Measurements from ENCODE around the gene AGAP3.

The AGAP3 gene

DNA sequence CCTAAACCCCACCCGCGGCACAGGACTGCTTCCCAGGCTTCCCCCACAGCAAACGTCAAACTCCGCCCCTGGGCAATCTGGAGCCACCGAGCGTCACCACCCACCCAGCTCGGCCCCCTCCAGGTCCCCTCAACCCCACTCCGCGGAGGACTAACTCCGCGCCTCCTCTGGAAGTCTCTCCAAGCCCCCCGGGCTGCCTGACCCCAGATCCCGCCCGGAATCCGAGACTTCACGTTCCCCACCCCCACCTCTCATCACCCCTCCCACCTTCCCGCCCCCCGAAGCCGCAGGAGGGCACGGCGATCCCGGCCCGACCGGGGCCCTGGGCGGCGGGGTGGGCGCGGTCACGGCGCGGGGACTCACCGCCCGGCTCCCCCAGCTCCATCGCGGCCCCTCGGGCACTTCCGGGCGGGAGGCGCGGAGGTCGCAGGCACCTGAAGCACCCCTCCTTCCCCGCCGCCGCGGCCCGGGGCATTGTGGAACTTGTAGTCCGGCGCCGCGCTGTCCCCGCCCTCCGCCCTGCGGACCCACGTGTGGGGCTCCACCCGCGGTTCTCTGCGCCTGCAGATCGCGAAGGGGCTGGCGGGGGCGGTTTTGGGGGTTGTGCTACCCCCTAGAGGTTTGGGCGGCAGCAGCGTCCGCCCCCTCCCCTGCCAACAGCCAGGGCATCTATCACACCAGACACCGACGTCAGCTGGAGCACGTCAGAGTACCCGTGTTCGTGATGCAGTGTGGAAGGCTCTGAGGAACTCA is 3.0 kb upstream of the AGAP3 start, which contains the start of gene TMUB1:
Gene TMUB1, minus strand, starts transcription at position 423 of the 753 bp plus-strand sequence. CDS start 930 bp downstream, outside the sequence.
- H3K4me3 ChIP-seq = peak within 1 kb of the TSS; percentile 71 to 92 (median 85)
- H3K27ac ChIP-seq = peak within 1 kb of the TSS; percentile 66 to 97 (median 94)

DNA sequence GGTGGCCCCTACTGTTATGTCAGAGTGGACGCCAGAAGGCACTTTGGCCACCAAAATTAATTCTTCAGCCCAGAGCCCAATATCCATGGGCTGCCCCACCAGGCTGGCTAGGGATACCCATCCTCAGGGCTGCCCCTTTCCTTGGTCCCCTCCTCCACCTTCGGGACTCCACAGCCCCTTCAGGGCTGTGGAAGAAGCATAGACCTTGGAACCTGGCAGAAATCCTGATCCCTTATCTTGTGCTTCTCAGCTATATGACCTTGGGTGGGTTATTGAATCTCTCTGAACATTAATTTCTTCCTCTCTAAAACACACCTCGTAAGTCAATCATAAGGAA is 2.5 kb upstream of the AGAP3 start:
- Histone ChIP-seq H3K27ac (peak overlapping the region in 14 of 21 experiments; percentile 83 to 97 (median 96)), H3K4me3 (peak overlapping the region; percentile 71 to 92 (median 85))

DNA sequence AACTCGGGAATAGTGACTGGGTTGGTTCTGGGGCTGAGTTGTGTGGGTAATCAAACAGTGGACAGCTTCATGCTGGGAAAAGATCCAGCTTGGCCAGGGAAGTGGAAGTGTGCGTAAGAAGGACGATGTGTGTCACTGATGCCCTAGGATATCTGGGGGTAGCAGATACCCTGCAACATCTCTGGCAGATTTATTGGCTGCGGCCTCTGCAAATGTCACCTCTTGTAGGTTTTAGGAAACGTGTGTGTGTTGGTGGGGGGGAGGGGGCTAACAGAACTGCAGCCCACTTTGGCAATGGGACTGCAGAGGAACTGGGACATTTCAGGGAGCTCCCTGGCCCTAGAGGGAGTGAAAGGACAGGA is 965 bp upstream of the AGAP3 start:
- Histone ChIP-seq H3K27ac (peak overlapping the region in 14 of 21 experiments; percentile 59 to 90 (median 78)), H3K4me3 (peak overlapping the region in 1 of 7 experiments; percentile 62)

DNA sequence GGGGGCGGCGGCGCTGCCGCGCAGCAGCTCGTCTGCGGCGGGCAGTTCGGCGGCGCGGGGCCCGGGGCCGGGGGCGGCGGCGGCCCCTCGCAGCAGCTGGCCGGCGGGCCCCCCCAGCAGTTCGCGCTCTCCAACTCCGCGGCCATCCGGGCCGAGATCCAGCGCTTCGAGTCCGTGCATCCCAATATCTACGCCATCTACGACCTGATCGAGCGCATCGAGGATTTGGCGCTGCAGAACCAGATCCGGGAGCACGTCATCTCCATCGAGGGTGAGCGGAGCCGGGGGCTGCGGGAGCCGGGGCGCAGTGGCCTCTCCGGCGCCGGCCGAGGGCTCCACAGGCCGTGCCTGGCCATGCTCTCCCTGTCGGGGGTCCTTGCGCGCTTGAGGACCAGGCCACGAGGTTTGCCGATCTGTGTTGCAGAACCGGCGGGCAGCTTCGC is 548 bp downstream of the AGAP3 start:
- H3K27ac ChIP-seq = peak overlapping the region; percentile 29 to 95 (median 86)
- H3K4me3 ChIP-seq = peak overlapping the region; percentile 47 to 83 (median 69)

DNA sequence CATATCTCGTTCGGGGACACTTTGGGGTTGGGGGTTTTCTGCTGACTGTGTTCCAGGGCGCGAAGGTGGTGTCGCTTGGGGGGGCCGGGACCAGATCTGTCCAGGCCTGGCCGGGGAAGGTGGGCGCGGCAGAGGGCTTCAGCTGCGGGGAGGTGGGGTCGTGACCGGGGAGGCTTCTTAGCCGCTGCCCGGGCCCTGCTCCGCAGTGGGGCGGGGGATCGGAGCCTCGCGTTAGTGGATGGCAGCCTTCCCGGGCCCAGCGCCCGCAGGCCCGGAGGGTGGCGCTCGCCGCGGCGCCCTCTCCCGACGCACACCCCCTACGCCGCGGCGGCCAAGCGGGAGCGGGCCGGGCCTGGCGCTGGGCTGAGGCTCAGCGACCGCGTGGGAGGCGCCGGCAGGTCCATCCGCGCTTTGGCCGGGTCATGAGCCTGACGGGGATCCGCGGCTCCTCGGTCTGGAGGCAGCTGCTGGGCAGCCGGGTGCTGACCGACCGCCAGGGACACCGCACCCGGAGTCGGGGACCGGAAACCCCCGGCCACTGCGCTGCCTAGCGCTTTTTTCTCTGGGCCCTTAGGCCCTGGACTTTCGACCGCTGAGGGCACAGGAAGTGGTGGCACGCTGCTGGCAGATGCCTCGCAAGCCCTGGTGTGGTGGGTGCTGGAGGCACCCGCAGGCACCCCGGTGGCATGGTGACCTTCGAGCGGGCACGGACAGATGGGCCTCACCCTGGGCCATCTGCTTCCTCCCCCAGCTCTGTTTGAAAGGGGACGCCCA is 1.2 kb downstream of the AGAP3 start:
- Histone ChIP-seq H3K4me3 (peak overlapping the region; percentile 47 to 83 (median 69)), H3K27ac (peak overlapping the region; percentile 53 to 95 (median 86))

DNA sequence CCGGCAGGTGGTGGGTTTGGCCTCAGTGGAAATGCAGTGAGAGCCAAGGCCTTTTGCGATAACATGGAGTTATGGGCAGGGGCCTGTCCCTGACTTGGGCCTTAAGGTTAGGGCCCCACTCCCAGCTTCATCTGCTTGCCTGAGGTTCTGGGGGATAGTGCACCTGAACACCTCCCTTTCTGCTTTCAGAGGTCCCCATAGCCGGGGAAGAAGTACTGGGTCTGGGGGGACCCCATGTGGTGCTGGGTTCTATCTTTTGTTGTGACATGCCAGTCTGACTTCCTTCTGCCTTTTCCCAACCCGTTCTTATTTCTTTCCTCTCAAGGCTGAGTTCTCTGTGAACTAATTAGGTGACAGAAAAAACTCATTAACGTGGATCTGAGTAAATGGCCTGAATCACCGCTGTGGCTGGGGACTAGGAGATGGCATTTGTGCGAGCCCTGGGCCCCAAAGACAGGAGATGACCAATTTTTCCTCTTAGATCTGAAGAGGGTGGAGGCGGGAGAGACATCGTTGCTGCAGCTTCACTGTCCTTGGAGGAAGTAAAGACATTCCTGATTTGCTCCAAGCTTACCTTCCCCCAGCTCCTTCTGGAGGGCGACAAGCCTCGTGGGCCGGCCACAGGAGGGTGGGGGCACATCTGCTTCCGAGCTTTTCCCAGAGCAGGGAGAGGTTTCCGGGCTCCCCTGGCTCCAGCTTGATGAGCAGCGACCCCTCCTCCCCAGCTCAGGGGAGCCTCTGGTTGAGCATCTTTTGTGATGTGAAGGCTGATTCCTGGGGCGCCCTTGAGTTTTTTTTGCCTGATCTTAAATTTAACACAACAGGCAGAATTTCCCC is 2.0 kb downstream of the AGAP3 start:
- Histone ChIP-seq H3K27ac (peak overlapping the region; percentile 53 to 95 (median 86)), H3K4me3 (peak overlapping the region; percentile 47 to 83 (median 69))

DNA sequence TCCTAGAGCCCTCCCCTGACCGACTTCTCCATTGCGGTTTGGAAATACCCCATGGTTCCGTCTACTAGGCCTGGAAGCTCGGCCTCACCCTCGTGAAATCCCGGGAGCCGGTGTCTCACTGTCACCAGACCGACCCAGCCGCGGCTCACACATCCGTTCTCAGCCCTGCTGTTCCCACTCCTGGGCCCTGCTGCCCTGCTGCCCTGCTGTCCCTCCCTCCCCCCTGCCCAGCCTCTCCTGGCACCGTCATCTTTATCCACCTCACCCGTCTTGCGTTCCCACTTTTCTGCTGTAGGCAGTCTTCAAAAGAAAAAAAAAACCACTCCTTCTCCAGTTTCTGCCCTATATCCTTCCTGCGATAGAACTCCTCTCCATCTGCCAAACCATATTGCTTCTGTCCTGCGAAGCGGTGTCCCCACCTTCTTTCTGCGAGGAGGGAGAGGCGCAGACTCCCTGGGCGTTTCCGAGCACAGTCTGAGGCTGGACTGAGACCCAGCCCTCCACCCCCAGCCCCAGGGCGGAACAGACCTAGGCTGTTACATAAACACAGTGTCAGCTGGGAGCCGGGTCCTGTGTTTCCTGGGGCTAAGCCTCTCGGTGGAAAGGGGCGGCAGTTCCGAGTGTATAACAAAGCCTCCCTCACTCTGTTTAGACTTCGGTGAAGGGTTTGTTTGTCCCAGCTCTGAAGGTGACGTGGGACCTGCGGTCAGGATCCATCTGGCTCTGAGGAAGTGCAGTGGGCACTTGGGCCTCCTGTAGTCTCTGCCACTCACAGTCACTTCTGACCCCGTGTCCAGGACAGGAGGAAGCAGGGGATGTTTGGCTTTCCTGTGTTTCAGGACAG is 2.8 kb downstream of the AGAP3 start:
- H3K27ac ChIP-seq = peak overlapping the region; percentile 41 to 95 (median 86)
- peak overlapping the region; percentile 3 to 83 (median 68) for H3K4me3 ChIP-seq

DNA sequence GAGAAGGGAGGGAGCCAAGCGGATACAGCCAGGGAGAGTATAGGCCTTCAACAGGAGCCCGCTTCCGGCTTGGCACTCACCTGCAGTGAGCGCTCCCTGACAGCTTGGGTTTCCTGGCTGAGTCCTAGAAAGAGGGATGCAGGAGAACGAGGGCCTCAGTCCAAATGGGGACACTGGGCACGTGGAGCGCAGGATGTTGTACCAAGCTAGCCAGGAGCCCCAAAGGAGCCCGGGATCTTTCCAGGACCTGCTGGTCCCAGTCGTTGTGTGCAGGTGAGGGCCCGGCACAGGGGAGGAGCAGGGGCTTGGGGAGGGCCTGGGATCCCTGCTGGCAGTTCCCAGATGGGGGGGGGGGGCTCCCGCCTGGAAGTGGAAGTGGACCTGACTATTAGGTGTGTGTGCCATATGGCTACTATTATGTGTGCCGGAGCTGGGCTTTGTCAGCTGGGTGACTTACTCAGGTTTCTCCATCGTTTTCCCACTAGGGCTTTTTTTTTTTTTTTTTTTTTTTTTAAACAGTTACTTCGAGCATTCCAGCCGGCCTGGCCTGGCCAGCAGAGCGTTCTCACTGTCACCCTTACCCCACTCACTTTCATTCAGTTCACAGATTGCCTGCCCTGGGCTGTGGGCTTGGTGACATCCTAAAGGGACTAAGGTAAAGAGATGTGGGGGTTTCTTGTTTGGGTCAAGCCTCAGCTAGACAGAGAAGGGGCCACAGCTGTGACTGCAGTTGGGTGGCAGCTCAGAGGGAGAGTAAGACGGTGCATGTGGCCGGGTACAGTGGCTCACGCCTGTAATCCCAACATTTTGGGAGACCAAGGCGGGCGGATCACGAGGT is 3.8 kb downstream of the AGAP3 start:
- Histone ChIP-seq H3K27ac (peak overlapping the region; percentile 3 to 95 (median 86)), H3K4me3 (peak overlapping the region in 3 of 7 experiments; percentile 62 to 76 (median 75))

DNA sequence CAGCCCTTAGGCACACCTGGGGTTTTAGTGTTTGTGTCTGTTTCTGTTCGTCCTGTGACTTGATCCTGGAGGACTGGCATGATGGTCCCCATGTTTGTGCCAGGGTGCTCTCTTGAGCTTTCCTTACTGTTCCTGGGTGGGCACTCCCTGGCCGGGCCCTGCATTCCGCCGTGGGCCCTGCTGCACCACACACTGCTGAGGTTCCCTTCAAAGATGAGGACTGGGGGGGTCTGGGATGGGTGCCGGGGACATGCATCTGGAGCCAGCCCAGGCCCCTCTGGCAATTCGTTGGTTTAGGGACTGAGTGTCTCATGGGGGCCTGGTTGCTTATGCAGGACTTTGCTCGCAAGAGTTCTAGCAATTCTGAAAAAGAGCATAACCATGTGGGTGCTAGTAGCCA is 4.7 kb downstream of the AGAP3 start:
- peak overlapping the region in 5 of 21 experiments; percentile 20 to 90 (median 39) for H3K27ac ChIP-seq
- H3K4me3 ChIP-seq = no peak overlapping the region

DNA sequence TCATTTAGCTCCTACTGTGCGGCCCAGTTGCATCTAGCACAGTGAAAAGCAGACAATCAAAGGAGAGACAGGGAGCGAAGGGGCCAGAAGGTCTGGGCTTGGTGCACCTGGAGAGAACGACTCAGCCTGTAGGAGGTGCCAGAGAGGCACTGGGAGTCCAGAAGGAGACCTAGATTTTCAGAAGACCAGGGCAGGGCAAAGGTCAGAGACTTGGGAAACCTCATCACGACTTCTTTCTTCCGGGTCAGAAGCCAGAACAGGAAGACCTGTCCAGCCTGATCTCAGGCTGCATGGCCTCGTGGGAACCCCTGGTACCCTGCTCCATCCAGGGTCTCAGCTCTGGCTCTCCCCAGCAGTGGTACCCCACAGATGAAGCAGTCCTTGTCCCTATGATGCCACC is 5.2 kb downstream of the AGAP3 start:
- H3K4me3 ChIP-seq = no peak overlapping the region
- H3K27ac ChIP-seq = peak overlapping the region in 2 of 21 experiments; percentile 20 to 90

DNA sequence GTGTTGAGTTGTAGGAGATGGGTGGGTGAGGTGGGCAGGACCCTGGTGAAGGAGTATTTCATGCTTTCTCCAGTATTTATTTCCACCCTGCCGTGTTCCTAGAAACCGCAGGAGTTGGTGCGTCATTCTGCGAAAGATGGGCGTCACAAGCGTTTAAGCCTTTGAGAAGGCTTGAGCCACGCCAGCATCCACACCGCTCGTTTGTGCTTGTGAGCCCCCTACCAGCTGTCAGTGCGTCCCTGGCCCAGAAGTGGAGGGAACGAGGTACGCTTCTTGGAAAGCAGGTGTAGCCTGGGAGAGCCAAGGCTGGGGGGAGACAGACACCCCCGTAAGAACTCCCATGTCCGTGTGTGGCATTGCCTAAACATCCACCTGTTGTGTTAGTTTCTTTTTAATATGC is 5.7 kb downstream of the AGAP3 start:
- no peak overlapping the region for H3K4me3 ChIP-seq
- H3K27ac ChIP-seq = no peak overlapping the region

DNA sequence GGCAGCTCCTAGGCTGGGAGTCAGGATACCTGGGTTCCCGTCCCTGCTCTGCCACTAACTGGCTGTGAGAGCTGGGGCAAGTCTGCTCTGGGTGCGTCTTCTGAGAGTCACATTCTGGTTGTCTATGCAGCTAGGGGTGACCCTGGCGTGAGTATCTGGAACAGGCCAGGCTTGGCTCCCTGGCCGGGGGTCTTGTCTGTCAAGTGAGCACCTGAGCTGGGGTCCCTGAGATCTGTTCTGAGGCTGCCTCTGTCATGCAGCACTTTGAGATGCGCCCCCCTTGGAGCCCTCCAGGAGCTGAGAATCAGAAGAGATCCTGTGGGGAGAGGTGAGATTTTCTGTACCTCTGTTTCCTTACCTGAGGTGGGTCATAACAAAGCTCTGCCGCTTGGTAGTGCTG is 7.5 kb downstream of the AGAP3 start:
- H3K27ac ChIP-seq = no peak overlapping the region
- no peak overlapping the region for H3K4me3 ChIP-seq

DNA sequence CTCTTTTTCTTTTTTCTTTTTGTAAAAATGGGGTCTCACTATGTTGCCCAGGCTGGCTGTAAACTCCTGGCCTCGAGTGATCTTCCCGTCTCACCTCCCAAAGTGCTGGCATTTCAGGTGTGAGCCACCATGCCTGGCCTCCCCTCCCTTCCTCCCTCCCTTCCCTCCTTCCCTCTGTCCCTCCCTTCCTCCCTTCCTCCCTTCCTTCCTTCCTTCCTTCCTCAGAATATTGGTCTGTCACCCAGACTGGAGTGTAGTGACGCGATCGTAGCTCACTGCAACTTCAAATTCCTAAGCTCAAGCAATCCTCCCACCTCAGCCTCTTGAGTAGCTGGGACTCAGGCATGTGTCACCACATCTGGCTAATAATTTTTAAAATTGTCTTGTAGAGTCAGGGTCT is 8.4 kb downstream of the AGAP3 start:
- no peak overlapping the region for H3K27ac ChIP-seq
- no peak overlapping the region for H3K4me3 ChIP-seq

DNA sequence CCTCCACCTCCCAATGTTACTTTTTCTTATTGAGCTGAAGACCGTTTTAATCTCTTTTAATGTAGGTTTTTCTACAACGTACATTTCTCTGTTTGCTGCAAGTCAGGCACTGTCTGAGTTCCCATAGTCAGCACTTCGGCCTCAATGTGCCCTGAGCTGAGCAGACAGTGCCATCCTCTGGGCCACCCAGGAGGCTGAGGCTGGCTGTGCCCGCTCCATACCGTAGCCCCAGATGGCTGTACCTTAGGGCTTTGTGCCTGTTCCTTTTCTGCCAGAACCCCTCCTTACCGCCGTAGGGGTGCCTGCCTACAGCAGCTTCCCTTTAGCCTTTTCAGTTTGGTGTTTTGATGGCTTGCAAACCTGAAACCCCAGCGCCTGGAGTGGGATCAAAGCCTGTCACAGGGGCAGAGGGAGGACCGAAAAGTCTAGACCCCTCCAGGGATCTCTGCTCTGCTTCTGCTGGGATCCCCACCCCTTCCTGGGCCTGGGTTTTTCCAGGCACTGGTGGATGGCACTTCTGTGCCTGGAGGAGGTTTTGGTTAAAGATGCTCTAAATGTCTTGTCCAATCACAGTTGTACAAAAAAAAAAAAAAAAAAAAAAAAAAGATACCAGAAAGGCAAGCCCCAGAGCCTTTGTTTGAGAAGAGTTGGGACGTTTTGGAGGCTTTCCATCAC is 9.0 kb downstream of the AGAP3 start:
- H3K27ac ChIP-seq = no peak overlapping the region
- no peak overlapping the region for H3K4me3 ChIP-seq

DNA sequence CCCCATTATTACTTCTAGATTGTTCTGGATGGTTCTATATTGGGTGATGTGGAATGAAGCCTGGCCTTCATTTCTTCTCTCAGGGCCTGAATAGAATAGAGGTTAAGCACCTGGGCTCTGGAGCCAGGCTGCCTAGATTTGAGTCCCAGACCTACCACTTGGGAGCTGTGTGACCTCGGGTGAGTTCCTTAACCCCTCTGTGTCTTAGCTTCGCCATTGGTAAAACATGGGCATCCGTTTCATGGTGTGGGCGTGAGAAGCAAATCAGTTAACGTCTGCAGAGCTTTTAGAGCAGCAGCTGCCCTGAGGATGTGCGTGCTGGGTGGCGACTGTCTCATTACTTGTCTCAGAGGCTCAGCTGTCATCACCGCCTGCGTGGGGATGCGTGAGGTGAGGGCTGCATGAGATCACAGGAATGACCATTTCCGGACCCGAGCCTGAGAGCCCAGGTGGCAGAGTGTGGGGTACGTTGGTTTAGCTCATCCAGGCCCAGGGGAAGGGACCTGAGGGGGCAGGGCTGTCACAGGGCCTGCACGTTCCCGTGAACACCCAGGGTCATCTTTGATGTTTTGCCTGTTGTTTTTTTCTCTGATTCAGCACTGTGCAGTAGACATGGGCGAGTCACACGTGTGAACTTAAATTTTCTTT is 9.7 kb downstream of the AGAP3 start:
- H3K27ac ChIP-seq = no peak overlapping the region

DNA sequence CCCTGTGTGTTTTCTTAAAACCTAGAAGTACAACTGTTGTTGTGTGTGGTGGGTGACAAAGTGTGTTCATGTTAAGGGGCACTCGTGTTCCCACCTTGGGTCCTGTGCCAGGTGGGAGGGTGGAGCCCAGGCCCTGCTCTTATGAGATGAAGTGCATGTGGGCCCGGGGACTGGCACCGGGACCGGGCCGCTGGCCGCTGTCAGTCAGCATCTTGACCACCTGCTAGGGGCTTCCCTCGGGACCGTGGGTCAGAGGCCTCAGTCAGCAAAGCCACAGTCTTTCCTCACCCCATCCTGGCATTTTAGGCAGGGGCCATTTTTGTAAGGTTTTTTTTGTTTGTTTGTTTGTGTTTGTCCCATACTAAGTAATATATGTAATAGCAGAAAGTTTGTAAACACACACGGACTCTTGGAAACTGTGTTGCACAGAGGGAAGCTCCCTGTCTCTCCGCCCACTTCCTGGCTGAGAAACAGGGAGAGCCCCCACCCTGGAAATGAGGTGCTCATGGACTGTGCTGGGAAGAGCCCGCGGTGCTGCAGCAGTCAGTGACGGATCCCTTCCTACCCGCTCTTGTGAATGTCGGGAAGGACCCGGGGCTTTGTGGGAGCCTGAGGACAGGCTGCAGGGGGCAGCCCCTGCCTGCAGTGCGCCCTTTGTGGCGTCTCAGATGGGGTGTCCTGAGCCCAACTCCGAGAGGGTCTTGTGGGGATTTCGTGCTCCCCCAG is 13.4 kb downstream of the AGAP3 start:
- no peak overlapping the region for H3K4me3 ChIP-seq
- H3K27ac ChIP-seq = no peak overlapping the region

More for the DNA sequence above, 9.7 kb downstream of the AGAP3 start:
- H3K4me3 ChIP-seq = no peak overlapping the region
